Fibroblast of gingiva (primary cell): Measurements from ENCODE around the gene SLC25A29.
"Not testable (repeated sequence)": the region's sequence is repeated elsewhere in the genome, so short reads cannot be mapped to it uniquely, and the experiment has no call there.

Experiments used
- DNase-seq: peaks from one replicate; pipeline ENCODE4 v3.0.0-alpha.2; 2011; ENCODE audit warnings: low read depth

Gene SLC25A29

DNA sequence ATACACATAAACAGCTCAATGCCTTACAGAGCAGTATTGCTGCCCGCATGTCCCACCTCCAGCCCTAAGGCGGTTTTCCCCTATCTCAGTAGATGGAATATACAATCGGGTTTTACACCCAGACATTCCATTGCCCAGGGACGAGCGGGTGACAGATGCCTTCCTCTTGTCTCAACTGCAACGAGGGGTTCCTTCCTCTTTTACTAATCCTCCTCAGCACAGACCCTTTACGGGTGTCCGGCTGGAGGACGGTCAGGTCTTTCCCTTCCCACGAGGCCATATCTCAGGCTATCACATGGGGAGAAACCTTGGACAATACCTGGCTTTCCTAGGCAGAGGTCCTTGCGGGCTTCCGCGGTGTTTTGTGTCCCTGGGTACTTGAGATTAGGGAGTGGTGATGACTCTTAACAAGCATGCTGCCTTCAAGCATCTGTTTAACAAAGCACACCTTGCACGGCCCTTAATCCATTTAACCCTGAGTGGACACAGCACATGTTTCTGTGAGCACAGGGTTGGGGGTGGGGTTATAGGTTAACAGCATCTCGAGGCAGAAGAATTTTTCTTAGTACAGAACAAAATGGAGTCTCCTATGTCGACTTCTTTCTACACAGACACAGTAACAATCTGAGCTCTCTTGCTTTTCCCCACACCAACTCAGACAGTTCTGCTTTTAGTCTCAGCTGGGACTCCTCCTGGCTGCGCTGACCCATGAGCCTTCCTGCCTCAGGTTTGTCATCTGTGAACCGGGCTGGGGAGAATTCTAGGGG lies 6.0 kb upstream of the SLC25A29 start:
- DNase-seq, result not testable (repeated sequence)

DNA sequence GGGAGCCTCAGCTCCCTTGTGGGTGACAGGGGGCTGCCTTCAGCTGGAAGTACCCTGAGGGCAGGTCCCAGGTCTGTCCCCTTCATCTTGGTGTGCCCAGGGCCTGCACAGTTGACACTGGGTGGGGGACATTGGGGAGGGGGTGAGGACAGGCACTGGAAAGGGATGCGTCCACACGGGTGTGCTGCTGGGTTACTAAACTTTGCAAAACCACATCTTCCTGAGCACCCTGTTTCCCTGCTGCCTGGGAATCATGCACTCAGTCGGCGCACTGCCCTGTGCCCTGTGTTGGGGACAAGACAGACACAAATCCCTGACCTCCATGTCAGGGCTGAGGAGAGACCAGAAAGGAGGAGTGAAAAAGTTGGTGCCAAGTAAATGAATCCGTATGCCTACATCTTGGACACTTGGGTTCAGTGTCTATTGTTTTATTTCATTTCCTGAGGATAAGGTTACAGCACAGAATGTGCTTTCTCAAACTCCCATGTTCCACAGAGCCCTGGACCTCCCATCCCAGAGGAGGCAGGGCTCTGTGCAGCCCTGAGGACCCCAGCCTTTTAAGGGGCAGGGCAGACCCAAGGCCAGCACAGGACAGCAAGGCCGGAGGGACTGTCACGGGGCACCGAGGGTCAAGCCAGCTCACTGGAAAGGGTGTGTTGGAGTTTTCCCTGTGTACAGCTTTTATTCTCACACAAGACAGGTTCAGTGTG lies 2.9 kb upstream of the SLC25A29 start:
- no peak for DNase-seq

- not testable (repeated sequence) for DNase-seq
Measured at GRCh38 chr14:100308427-100308792, 2.2 kb upstream of the SLC25A29 start.

DNA sequence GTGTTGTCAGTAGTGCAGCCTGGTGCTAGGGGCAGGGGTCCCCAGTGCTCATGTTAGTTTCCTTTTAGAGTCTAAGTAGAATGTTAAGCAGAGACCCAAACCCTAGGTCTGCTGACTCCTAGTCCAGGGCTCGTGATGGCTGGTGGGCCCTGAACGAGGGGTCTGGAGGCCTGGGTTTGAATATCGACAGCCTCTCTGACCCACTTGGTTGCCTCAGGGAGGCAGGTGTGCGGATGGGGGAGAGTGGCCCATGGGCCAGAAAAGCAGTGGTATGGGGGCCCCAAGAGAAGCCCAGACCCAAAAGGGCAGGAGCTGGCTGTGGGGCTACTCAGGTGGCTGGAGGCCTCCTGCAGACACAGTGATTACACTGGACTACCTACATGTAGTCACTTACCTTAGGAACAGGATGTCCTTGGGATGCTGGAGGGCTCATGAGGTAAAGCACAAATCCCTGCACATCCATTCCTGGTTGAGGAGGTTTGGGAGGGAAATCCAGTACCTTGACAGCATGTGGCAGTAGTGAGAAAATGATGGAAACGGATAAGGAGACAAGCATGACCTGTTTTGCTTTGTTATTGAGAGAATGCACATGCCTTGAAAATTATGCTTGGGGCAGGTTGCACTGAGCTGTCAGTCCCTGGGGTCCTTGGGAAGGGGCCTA lies 1.7 kb upstream of the SLC25A29 start:
- no peak for DNase-seq

DNA sequence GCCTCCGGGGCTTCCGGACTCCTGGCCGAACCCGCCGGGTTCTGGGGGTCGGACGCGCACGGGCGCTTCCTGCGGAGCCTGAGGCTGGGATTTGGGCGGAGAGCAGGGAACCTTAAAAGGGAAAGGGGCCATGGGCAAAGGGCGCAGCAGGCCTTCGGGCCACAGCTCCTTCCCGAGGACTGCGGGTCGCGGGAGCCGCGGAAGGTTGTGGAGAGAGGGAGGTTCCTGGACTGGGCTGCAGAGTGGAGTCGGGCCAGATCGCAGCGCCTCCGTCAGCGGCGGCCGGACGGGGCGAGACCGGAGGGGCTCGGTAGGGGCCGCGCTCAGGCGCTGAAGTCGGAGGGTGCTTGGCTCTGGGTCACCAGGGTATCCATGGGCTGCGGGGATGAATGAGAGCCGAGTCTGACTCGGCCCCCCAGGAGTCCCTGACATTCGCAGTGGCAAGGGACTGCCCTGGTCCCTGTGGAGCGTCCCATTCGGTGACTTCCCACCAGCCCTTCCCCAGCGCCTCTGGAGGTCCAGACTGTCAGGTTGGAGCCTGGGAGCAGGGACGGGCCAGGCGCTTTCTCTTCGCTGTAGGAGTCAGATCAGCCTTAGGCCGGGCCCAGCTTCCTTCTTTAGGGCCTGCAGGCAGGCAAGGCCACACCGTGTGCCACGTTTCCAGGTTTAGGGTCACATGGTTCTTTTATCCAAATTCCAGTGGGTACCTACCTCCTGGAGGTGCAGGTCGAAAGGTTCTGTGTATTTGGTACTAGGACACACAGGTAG lies 938 bp upstream of the SLC25A29 start:
- DNase-seq, result peak; percentile 17

GRCh38 chr14:100305324-100306100 lies 732 bp downstream of the SLC25A29 start:
- no peak for DNase-seq

DNA sequence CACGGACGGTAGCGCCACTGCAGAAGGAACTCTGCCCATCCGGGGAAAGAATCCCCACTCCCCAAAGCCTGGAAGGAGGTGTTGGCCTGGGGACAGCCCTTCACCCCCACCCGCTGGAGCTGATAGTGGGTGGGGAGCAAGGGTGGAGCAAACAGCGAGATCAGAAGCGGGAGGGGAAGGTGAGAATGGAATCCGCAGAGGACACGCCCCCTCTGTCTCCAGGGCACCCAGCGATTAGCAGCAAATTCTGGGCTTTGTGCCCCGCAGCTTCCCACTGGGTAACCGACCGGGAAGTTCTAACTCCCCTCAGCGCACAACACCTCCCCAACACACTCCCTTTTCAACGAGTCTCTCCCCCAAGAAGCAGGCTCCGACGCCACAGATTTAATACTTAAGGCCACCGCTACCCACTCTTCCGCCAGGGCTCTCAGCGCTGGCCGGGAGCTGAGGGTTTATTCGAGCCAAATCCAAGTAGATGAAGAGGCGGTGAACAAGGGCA lies 1.4 kb downstream of the SLC25A29 start:
- no peak for DNase-seq

GRCh38 chr14:100303925-100304324 lies 2.3 kb downstream of the SLC25A29 start:
- DNase-seq, result no peak

GRCh38 chr14:100303179-100303578 lies 3.1 kb downstream of the SLC25A29 start:
- no peak for DNase-seq

DNA sequence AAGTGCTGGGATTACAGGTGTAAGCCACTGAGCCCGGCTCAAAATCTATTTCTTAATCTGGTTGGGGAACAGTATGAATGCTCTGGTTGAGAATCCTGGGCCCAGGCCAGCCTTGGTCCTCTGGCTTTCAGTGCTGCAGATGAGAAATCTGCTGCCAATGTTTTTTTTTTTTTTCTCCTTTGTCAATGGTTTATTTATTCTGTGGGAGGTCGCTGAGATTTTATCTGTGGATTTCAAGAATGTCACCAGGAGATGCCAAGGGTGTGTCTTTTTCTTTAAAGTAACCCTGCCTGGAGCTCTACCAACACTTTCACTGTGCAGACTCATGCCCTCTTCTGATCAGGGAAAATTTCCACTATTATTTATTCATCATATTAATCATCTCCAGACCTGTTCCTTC lies 3.6 kb downstream of the SLC25A29 start:
- peak; percentile 42 for DNase-seq

GRCh38 chr14:100299238-100299560 lies 7.0 kb downstream of the SLC25A29 start:
- DNase-seq, result no peak

DNA sequence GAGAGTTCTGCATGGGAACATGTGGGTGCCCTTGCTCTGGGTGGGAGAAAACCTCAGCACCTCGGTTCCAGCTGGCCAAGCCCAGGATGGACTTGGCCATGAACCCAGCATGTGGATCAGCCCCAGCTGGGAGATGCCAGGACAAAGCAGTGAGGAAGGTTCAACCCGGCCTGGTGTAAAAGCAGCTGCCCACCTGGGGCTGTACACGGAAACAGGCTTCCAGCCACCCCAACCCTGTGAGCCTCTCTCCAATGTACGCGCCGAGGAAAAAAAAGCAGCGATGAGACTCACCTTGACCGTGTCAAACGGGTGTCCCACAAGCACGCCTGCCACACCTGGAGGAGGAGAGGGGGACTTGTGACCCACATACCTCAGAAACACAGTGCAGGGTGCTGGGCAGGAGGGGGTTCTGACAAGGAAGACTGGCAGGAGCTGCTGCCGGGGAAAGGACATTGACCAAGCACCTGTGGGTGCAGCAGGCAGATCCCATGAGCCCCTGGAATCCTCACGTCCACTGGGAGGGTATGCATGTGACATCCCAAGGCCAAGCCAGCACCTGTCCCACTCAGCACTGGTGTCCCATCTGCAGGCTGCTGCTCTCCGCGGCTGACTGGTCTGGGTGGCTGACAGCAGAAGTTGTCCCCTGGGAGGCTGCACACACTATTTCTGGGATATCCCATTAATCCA lies 7.5 kb downstream of the SLC25A29 start:
- no peak for DNase-seq

DNA sequence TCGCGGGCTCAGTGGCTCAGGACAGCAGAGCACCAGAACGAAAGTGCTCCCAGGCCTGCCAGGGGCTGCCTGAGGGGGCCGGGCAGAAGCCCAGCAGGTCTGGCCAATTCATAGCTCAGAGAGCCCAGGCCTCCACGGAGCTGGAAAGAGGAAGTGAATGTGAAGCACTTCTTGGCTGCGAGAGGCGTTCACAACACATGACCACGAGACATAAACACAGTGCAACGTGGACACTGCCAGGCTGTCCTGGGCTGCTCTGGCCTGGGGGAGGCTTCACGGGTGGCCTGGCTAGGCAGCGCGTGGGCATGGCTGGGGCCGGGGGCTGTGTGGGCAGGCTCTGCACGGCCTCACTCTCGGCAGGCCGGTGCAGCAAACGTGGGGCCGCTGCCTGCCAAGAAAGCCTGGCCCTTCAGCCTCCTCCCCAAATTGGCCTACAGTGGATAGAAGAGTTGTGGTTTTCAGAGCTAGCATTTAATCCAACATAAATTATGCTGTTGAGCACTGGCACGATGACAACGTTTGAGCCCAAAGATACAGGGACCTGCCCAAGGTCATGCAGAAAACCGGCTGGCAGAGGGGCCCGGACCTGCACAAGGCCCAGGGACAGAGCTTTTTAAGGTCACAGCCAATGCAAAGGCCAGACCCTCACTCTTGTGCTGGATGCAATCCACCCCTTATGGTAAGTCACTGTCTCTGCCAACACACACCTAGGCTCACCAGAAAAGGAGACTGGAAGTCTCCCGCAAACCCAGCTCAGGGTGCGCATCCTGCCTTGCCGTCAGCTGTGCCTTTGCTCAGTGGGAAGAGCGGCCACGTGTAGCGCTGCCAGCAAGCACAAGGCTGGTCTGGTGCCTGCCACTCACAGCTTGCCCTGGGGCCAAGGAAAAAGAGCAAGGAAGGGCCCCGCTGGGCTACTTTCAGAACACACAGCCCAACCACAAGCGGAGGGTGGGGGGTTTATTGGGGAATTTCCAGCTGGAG lies 8.6 kb downstream of the SLC25A29 start:
- peak; percentile 83 for DNase-seq

- DNase-seq, result not testable (repeated sequence)
Measured at GRCh38 chr14:100296729-100297128, 9.5 kb downstream of the SLC25A29 start.

DNA sequence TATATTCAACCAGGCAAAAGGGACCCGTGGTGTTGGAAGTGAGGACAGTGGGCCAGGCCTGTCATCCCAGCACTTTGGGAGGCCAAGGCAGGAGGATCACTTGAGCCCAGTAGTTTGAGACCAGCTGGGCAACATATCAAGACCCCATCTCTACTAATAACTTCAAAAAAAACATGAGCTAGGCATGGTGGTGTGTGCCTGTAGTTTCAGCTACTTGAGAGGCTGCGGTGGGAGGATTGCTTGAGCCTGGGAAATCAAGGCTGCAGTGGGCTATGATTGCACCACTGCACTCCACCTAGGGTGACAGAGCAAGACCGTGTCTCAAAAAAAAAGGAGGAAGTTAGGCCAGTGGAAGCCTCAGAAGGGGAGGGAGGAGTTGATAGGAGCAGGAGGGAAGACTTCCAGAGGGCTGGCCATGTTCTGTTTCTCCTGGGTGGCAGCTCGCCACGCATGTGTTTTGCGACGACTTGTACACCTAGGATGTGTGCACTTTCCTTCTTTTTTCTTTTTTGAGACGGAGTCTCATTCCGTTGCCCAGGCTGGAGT lies 10.1 kb downstream of the SLC25A29 start:
- DNase-seq, result no peak

DNA sequence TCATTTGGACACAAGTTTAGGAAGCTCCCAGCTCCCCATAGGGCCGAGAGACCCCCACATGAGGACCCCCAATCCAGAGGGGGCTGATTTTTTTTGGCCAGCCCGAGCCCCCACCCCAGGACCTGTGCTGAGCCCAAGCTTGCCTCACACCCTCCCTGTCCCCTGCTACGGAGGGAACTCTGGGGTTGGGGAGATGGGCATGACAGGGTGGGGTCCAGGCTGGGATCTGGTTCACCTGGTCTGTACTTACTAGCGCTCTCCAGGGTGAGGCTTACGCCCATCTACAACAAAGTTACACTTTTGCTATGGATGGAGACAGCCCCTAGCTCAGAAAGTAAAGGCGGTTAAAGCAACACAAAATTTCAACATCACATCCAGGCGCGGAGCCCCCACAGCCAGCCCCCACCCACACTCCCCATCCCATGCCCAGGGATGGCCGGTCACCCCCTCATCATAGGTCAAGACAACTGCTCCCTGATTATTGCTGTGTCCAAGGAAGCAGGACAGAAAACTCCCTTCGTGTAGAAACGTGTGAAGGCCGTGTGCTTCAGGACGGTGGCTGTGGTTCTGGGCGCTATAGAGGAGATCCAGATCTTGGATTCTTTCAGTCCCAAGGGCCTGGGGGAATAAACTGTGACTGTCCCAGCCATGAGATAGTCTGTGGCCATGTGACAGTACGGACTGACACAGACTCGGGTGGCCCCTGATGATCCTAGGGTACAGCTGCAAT lies 10.7 kb downstream of the SLC25A29 start:
- no peak for DNase-seq

GRCh38 chr14:100294963-100295330 lies 11.3 kb downstream of the SLC25A29 start:
- DNase-seq, result no peak

GRCh38 chr14:100294213-100294962 lies 11.9 kb downstream of the SLC25A29 start:
- DNase-seq, result peak; percentile 58
